HL-60/S4 treated with phorbol 12-myristate 13-acetate at 8.2 ng/mL for 4 days and 3 days (cell line): Measurements from ENCODE around the gene SELENOI.
"Not testable (repeated sequence)": the region's sequence is repeated elsewhere in the genome, so short reads cannot be mapped to it uniquely, and the experiment has no call there.

Source experiments
- in situ Hi-C: fragments of 300-500 bp; cut with MboI; formaldehyde crosslinking; loops from 2 replicates; pipeline ENCODE4 v1.15.0; 2022; ENCODE audit warnings: low sequenced_read_pairs

SELENOI gene

GRCh38 chr2:26356111-26356510 lies 10.2 kb downstream of the SELENOI start:
- in situ Hi-C loops = no loop called here

DNA sequence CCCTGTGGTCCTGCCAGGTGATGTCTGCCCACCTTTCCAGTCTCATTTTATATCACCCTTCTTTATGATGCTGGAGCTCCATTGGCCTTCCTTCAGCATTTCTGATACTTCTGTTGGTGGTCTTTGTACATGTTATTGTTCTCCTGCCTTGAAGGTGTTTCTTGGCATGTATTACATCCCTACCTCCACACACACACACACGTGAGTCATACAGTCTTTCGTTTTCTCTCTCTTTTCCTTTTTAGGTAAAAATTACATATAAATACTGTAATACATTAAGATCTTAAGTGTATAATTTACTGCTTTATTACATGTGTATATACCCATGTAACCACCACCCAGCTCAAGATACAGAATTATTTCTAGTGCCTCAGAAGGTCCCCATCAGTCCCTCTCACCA lies 10.8 kb downstream of the SELENOI start:
- in situ Hi-C loops = no loop called here

GRCh38 chr2:26359886-26360473 lies 14.0 kb downstream of the SELENOI start:
- in situ Hi-C loops = no loop called here

GRCh38 chr2:26363323-26363722 lies 17.4 kb downstream of the SELENOI start:
- in situ Hi-C loops = no loop called here

DNA sequence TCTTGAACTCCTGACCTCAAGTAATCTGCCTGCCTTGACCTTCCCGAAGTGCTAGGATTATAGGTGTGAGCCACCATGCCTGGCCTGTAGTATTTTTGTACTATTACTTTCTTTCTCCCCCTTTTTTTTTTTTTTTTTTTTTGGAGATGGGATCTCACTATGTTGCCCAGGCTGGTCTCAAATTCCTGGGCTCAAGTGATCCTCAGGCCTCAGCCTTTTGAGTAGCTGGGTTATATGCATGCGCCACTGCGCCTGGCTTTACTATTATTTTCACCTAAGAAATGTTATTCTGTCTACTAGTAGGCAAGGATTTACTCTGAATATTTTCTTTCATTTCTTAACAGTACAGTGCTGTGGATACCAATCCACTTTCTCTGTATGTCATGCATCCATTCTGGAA lies 18.0 kb downstream of the SELENOI start:
- in situ Hi-C loops = no loop called here

GRCh38 chr2:26364669-26365068 lies 18.7 kb downstream of the SELENOI start:
- in situ Hi-C loops = no loop called here

- in situ Hi-C loops = no loop called here
Measured at GRCh38 chr2:26366957-26367356, 21.0 kb downstream of the SELENOI start.

DNA sequence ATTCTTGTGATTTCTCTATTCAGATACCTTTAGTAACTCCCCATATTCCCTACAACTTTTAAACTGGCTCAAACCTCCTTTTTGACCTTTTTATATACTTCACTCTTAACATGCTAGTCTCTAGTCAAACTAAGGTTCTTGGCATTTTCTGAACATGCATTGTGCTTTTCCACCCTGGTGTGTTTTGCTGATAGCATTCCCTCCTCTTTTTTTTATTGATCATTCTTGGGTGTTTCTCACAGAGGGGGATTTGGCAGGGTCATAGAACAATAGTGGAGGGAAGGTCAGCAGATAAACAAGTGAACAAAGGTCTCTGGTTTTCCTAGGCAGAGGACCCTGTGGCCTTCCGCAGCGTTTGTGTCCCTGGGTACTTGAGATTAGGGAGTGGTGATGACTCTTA lies 23.7 kb downstream of the SELENOI start:
- in situ Hi-C loops = not testable (repeated sequence)

DNA sequence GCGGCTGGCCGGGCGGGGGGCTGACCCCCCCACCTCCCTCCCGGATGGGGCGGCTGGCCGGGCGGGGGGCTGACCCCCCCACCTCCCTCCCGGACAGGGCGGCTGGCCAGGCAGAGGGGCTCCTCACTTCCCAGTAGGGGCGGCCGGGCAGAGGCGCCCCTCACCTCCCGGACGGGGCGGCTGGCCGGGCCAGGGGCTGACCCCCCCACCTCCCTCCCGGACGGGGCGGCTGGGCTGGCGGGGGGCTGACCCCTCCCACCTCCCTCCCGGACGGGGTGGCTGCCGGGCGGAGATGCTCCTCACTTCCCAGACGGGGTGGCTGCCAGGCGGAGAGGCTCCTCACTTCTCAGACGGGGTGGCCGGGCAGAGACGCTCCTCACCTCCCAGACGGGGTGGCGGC lies 25.0 kb downstream of the SELENOI start:
- in situ Hi-C loops = not testable (repeated sequence)

DNA sequence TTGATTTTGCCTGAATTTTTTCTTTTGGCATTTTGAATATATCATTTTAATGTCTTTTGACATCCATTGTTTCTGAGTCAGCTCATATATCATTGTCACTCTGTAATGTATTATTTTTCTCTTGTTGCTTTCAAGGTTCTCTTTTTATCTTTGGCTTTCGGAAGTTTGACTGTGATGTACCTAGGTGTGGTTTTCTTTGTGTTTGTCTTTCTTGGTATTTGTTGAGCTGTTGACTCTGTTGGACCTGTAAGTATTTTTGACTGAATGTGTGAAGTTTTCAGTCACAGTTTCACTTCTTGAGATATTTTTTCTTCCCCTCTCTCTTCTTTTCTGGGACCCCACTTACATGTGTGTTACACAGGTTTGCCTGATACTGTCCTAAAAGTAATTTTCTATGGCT lies 30.9 kb downstream of the SELENOI start:
- in situ Hi-C loops = no loop called here

- in situ Hi-C loops = no loop called here
Measured at GRCh38 chr2:26380281-26380680, 34.3 kb downstream of the SELENOI start.

DNA sequence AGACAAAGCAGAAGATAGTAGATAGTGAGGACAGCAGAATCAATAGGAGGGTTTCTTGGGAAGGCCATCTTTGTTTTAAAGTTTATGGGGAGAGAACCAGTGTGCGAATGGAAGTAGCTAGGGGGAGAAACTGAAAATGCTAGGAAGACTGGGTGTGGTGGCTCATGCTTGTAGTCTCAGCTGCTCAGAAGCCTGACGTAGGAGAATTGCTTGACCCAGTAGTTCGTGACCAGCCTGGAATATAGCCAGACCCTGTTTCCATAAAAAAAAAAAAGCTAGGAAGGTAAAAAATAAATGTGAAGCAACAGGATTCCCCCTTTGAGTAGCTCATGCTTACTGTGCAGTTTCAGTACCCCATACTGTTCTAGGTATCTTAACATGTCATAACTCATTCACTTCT lies 36.6 kb downstream of the SELENOI start:
- in situ Hi-C loops = no loop called here

- in situ Hi-C loops = no loop called here
Measured at GRCh38 chr2:26384183-26384582, 38.2 kb downstream of the SELENOI start.

GRCh38 chr2:26384597-26384996 lies 38.7 kb downstream of the SELENOI start:
- in situ Hi-C loops = no loop called here

- in situ Hi-C loops = no loop called here
Measured at GRCh38 chr2:26387189-26387588, 41.2 kb downstream of the SELENOI start.

DNA sequence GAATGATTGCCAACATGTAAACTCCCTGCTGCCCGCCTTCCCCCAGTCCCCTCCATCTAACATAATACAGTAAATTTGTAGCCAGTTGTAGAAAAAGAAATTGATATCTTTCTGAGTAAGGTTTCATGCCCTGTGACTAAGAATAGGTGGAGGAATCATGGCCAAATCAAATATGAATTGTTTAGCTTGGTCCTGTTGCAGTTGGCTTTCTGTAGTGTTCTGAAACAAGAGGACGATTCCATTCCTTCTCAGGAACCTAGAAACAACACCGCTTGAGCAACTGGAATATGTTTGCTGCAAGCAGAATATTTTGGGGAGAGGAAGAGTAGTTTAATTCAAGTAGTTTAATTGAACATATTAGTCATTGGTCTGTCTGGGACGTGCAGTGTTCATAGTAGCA lies 48.8 kb downstream of the SELENOI start:
- in situ Hi-C loops = no loop called here

- in situ Hi-C loops = no loop called here
Measured at GRCh38 chr2:26395394-26395793, 49.5 kb downstream of the SELENOI start.

DNA sequence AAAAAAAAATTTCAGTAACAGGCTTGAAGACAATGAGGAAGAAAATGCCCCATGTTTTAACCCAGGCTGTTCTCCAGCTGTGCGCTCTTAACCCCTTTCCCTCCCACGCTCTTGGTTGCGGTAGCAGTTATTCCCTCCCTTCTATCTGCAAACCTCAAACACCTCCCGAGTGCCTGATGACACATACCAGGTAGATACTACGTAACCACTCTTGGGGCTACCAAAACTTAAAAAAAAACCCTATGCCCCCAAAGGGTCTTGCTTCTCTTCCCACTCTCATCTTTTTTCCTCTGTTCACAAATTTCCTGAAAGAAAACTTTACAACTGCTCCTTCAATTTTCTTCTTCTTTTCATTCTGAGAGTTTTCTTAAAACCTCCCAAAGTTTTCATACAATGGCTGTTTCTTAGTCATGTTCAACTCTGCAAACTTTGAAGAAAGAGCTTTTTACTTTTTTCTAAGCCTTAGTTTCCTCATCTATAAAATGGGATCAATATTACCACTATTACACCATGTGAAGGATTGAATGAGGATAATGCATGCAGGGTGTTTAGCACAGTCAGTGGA lies 50.9 kb downstream of the SELENOI start:
- in situ Hi-C loops = no loop called here

DNA sequence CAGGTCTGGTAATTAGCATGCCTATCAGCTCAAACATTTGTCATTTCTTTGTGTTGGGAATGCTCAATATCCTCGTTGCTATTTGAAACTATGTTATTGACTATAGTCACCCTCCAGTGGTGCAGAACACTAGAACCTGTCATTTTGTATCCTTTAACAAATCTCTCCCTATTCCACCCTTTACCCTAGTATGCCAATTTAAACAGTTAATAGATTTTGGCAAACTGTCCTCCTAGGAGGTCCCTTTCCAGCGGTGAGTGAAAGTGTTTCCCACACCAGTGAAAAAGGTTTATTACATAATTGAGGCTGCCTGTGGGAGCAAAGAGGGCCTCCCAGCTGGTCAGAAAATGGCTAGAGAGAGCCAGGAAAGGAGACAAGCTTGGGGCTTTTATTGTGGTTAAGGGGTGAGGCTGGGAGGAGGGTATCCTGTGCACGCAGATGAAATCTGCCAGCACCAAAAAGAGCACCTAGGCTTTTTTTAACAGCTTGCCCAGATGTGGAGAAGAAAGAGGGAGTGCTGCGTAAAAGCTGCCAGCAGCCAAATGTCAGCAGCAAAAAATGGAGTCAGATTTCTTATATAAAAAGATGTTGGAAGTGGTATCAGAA lies 53.9 kb downstream of the SELENOI start:
- in situ Hi-C loops = no loop called here

DNA sequence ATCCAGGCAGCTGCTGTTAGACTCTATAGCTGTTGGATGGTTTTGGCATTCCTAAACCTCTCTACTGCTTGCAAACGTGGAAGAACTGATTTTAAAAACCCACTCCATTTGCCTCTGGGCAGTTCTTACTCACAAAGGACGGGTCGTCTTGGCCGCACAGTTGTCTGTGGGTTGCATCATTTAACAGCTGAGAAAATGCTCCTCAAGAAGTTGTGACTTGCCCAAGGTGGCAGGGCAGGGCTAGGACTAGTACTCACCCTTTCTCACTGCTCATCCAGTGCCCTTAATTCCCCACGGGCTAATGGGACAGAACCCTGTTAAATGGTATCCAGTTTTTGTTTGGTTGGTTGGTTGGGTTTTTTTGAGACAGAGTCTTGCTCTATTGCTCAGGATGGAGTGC lies 54.8 kb downstream of the SELENOI start:
- in situ Hi-C loops = no loop called here

DNA sequence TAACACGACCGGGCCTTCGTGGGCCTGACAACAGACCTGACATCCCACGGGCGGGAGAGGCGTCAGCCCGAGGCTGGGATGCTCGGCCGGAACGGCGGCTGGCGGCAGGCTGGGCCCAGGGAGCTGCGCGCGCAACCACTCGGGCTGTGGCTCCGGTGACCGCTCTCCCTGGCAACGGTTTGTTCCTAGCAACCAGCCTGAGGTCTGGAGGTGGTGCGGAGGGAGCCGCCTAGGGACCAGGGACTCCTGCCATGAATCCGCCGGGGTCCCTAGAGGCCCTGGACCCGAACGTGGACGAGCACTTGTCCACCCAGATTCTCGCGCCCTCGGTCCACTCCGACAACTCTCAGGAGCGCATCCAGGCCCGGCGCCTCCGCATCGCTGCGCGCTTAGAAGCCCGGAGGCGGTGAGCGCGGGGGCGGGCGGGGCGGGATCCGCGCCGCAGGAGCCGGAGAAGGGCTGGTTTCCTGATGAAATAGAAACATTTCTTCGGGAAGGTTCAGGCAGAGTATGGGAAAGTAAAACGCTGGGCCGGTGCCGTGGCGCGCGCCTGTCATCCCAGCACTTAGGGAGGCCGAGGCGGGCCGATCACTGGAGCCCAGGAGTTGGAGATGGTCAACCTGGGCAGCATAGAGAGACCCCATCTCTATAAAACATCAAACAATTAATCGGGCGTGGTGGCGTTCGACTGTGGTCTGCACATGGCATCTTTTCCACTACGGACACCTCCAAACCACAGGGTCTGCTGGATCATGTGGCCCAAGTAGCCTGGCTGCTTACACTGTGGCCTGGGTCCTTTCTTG lies 56.0 kb downstream of the SELENOI start, which contains the start of gene DRC1:
TSS of gene DRC1 (plus strand) at position 182 of the 803 bp plus-strand sequence. CDS start at position 252, 70 bp downstream.
- in situ Hi-C loops = no loop called here

GRCh38 chr2:26407526-26407925 lies 61.6 kb downstream of the SELENOI start:
- in situ Hi-C loops = no loop called here
